RWPE1 (cell line): ENCODE results near the gene TAF1C.
A peak's percentile ranks its signal among the peaks of the same experiment; 100 is the strongest.

Experiments
- CTCF ChIA-PET: fragments of 350-600 bp; sonication (Branson Sonifier 250); formaldehyde crosslinking; extraction: SDS; loops from one replicate; lab custom pipeline; 2021; lab: Yijun Ruan, JAX
- POLR2A ChIA-PET: fragments of 400-600 bp; formaldehyde crosslinking; extraction: SDS; loops from one replicate; lab custom pipeline; 2020; ENCODE audit warnings: antibody characterized with exemption; ENCODE audit not compliant: low non-redundant PET; lab: Yijun Ruan, JAX
- DNase-seq: peaks from one replicate; pipeline ENCODE4 v3.0.0; 2012; ENCODE audit warnings: low spot score
- H3K27ac ChIP-seq: fragments of 450-650 bp; 2 replicates; pipeline ENCODE4 v1.5.1; 2017
- TF ChIP-seq, protein P1 (sequence below): fragments of 450-650 bp; conservative IDR thresholded peaks from 2 replicates; pipeline ENCODE4 v1.5.1; 2017; ENCODE audit warnings: low read depth, mild to moderate bottlenecking

TAF1C gene

DNA sequence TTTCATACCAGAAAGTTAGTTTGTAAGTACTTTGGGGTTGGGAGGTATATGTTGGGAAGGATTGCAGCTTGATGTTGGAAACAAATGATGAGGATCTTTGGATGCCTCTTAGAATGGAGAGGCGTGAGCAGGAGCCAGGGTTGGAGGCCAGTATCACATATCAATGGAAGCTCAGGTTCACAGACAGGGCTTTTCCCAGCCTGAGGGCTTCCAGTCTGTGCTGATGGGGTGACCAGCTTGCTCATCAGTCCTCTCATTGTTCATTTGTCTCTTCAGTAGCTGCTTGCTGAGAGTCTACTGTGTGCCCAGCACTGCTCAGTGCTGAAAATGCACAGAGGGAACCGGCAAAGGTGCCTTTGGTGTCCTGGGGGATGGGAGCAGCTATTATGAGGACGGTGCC is 35.9 kb downstream of the TAF1C start:
- H3K27ac ChIP-seq, result no peak overlapping the region
- TF ChIP-seq, protein P1, sequence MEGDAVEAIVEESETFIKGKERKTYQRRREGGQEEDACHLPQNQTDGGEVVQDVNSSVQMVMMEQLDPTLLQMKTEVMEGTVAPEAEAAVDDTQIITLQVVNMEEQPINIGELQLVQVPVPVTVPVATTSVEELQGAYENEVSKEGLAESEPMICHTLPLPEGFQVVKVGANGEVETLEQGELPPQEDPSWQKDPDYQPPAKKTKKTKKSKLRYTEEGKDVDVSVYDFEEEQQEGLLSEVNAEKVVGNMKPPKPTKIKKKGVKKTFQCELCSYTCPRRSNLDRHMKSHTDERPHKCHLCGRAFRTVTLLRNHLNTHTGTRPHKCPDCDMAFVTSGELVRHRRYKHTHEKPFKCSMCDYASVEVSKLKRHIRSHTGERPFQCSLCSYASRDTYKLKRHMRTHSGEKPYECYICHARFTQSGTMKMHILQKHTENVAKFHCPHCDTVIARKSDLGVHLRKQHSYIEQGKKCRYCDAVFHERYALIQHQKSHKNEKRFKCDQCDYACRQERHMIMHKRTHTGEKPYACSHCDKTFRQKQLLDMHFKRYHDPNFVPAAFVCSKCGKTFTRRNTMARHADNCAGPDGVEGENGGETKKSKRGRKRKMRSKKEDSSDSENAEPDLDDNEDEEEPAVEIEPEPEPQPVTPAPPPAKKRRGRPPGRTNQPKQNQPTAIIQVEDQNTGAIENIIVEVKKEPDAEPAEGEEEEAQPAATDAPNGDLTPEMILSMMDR, result no peak
- no peak for DNase-seq
- CTCF ChIA-PET, result interaction anchor here (0.7 to 0.9 kb wide), 2 partner anchors 16 to 37 kb away, joined by 3 read pairs; no protein-coding TSS in a partner anchor
- POLR2A ChIA-PET, result no interaction called here

DNA sequence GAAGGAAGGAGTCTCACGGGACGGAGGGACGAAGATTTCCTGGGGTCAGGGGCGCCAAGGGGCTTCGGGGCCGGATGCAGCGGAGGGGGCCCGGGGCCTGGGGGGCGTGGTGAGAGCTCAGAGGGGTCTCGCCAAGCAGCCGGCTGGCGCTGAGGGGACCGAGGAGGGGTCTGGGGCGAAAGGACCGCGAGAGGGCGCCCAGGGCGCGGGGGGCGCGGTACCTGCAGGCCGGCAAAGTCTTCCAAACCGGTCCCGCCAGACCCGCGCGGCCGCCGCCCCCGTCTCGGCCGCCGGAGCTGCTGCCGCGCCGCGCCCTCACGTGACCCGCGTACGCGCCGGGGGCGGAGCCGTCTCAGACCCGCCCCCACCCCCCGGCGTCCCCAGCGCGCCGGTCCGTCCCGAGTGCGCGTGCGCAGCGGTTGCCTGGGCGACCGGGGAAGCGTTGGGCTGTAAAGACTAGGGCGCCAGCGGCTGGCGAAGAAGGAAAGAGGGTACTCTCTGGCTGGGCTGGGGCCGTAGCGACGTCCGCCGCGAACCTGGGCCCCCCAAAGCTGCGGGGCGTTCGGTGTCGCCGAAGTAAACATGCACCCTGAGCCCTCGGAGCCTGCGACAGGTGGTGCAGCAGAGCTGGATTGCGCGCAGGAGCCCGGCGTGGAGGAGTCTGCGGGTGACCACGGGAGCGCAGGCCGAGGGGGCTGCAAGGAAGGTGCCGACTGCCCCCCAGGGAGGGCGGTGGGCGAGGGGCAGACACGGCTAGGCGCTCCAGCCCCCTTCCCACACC is 41.8 kb downstream of the TAF1C start, which contains the start of the genes DNAAF1 and HSDL1:
Gene DNAAF1, plus strand, starts transcription at position 450 of the 781 bp plus-strand sequence. Its CDS starts 133 bp downstream, at position 583.
Gene HSDL1, minus strand, starts transcription at position 319 of the 781 bp plus-strand sequence. CDS start 13,856 bp downstream, outside the sequence.
- TF ChIP-seq, protein P1, result no peak
- DNase-seq, result peak; percentile 98
- peak within 1 kb of the TSS; percentile 73 for H3K27ac ChIP-seq
- CTCF ChIA-PET, result interaction anchor here (0.6 to 1.0 kb wide), 5 partner anchors 25 to 292 kb away, joined by 3 to 4 read pairs (median 4); no protein-coding TSS in a partner anchor
- POLR2A ChIA-PET, result interaction anchor here (0.6 to 1.4 kb wide), 2 partner anchors 9 to 33 kb away, joined by 3 to 4 read pairs; no protein-coding TSS in a partner anchor

DNA sequence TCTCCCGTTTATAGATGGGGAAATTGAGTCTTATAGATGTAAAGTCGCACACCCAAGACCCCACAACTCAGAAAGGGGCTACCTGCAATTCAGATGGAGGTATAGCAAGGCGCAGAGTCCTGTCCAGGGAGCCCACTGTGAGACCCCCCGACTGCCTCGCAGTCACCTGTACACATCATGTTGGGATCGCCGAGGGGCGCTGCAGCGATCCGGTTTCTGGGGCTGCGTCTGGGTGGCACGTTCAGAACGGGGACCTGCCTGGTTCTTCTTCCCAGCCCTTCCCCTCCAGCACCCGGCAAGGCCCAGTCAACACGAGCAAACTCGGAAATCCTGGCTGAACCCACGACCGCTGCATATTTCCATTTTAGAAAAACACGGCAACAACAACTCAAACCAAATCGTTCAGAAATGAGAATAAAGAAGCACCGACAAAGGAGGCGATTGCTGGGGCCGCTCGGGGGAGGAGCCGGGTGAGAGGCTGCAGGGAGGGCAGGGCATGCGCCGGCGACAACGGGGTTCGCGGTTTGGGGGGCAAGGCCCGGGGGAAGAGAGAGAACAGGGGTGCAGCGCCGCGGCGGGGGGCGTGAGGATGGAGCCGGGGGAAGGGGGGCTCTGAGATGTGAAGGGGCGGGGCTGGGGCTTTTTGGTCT is 42.5 kb downstream of the TAF1C start:
- peak; percentile 22 for DNase-seq
- peak overlapping the region; percentile 73 for H3K27ac ChIP-seq
- CTCF ChIA-PET, result interaction anchor here (0.6 to 1.7 kb wide), 5 partner anchors 25 to 138 kb away, joined by 3 to 5 read pairs (median 4); partner anchors contain the start of gene TAF1C
- TF ChIP-seq, protein P1, result 0 out of 2 replicates have a peak, but pooled peaks have one; percentile 16
- POLR2A ChIA-PET, result interaction anchor here (1.4 kb wide), 1 partner anchor 10 kb away, joined by 4 read pairs; no protein-coding TSS in a partner anchor

DNA sequence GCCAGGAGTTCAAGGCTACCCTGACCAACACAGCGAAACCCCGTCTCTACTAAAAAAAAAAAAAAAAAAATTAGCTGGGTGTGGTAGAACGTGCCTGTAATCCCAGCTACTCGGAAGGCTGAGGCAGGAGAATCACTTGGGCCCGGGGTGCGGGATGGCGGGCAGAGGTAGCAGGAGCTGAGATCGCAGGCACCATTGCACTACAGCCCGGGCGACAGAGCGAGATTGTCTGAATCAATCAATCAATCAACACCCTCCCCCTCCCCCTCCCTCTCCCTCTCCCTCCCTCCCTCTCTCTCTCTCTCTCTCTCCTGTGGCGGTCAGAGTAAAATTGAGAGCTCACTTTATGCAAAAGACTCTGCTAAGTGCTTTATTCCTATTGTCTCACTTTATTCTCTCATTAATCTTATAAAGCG is 43.1 kb downstream of the TAF1C start:
- H3K27ac ChIP-seq, result peak overlapping the region; percentile 73
- no peak for DNase-seq
- ChIA-PET CTCF (interaction anchor here (0.6 to 1.7 kb wide), 3 partner anchors 29 to 138 kb away, joined by 3 to 5 read pairs (median 3); partner anchors contain the start of gene TAF1C), POLR2A (no interaction called here)
- TF ChIP-seq, protein P1, result no peak

DNA sequence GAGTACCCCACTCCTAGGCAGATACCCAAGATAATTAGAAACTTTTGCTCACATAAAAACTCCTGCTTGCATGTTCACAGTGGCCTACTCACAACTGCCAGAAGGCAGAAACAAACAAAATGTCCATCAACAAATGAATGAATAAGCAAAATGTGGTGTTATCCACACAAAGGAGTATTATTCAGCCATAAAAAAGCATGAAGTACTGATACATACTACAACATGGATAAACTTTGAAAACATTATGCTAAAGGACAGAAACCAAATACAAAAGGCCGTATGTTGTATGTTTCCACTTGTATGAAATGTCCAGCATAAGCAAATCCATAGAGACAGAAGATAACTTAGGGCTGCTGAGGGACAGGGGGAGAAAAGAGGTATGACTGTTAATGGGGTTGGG is 43.8 kb downstream of the TAF1C start:
- no peak overlapping the region for H3K27ac ChIP-seq
- DNase-seq, result no peak
- CTCF ChIA-PET, result interaction anchor here (0.7 to 1.7 kb wide), 2 partner anchors 44 to 552 kb away, joined by 3 to 5 read pairs; partner anchors contain the start of gene TAF1C
- POLR2A ChIA-PET, result no interaction called here
- TF ChIP-seq, protein P1, result no peak
